Mucosa of stomach (tissue), 1 donor: ENCODE data around the gene YOD1.

ENCODE experiments used
- H3K27me3 ChIP-seq: one replicate; pipeline ENCODE4 v1.7.0; 2013; ENCODE audit warnings: mild to moderate bottlenecking, low read length; ENCODE audit not compliant: control insufficient read depth, insufficient read depth
- H3K36me3 ChIP-seq: one replicate; pipeline ENCODE4 v1.7.0; 2013; ENCODE audit warnings: low read length; ENCODE audit not compliant: control insufficient read depth, insufficient read depth
- H3K4me1 ChIP-seq: one replicate; pipeline ENCODE4 v1.7.0; 2013; ENCODE audit warnings: mild to moderate bottlenecking, low read length; ENCODE audit not compliant: control insufficient read depth, insufficient read depth
- H3K4me3 ChIP-seq: one replicate; pipeline ENCODE4 v1.7.0; 2013; ENCODE audit warnings: low read length
- H3K9ac ChIP-seq: one replicate; pipeline ENCODE4 v1.7.0; 2013; ENCODE audit warnings: mild to moderate bottlenecking, low read length, moderate library complexity
- H3K9me3 ChIP-seq: one replicate; pipeline ENCODE4 v1.7.0; 2013; ENCODE audit warnings: mild to moderate bottlenecking, low read length, moderate library complexity; ENCODE audit not compliant: control insufficient read depth
- donor health status: Pancreatic carcinoma.

Gene YOD1

DNA sequence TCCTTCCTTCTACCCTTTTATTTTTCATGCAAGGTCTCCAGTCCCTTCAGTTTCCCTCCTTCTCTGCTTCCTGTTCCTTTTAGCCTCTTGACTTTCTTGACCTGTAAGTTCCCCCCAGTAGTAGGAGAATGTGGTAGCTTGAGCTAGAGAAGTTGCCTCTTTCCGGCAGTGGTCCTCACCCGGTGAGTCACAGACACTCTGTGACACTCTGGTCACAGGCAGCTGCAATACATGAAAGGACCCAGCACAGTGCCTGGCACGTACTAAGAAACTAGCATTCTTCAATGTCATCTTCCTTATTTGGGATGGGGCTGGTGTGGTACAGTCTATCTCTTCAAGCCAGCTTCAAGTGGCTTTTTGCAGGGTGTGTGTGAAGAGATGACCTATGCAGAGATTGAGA lies 18.1 kb upstream of the YOD1 start:
- Histone ChIP-seq H3K4me3 (no peak overlapping the region), H3K9ac (no peak overlapping the region), H3K9me3 (no peaks in the 10 kb centered on the region), H3K4me1 (peaks cover 18% of the 10 kb centered on the region), H3K36me3 (no peaks in the 10 kb centered on the region), H3K27me3 (no peaks in the 10 kb centered on the region)

GRCh38 chr1:207067665-207068064 lies 16.7 kb upstream of the YOD1 start:
- Histone ChIP-seq H3K9me3 (no peaks in the 10 kb centered on the region), H3K4me3 (no peak overlapping the region), H3K36me3 (peaks cover 2% of the 10 kb centered on the region), H3K9ac (no peak overlapping the region), H3K4me1 (peaks cover 18% of the 10 kb centered on the region), H3K27me3 (no peaks in the 10 kb centered on the region)

GRCh38 chr1:207067185-207067584 lies 16.2 kb upstream of the YOD1 start:
- Histone ChIP-seq H3K27me3 (no peaks in the 10 kb centered on the region), H3K4me3 (no peak overlapping the region), H3K9ac (no peak overlapping the region), H3K9me3 (no peaks in the 10 kb centered on the region), H3K4me1 (peaks cover 18% of the 10 kb centered on the region), H3K36me3 (peaks cover 7% of the 10 kb centered on the region)

DNA sequence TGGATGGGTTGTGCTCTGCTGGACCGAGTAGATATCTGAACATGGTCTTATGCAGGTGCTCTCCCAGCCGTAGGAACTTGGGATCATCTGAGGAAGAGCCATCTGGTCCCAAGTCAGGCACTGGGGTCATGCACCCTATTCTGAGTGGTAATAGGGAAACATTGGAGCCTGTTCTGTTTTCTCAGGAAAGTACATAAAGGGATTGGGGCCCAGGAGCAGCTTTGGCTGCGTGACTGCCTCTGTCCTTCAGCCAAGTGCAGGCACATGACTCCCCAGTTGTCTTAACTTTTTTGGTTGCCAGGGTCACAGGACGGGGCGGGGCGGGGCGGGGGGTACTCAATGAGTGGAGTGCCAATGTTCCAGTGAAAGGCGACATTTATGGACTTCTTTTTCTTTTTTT lies 13.6 kb upstream of the YOD1 start:
- H3K36me3 ChIP-seq = peaks cover 11% of the 10 kb centered on the region

DNA sequence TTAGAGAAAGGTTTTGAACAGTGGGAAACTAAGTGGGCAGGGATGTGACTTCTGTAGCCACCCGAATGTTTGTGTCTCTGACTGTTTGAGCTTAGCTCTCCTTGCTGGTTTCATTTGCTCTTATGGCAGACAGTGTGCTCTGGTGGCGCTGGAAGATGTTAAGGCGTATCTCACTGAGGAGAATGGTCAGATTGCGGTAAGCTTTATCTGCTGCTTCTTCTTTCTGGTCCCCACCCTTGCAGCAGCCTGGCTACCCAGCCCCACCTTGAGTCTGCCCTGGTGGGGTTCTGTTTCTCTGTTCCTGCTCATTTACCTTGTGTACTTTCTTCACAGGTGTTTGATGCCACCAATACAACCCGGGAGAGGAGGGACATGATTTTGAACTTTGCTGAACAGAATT lies 12.0 kb upstream of the YOD1 start:
- no peaks in the 10 kb centered on the region for H3K27me3 ChIP-seq
- H3K9ac ChIP-seq = no peak overlapping the region
- no peak overlapping the region for H3K4me3 ChIP-seq
- no peaks in the 10 kb centered on the region for H3K9me3 ChIP-seq
- peaks cover 11% of the 10 kb centered on the region for H3K36me3 ChIP-seq
- peaks cover 13% of the 10 kb centered on the region for H3K4me1 ChIP-seq

More for the DNA sequence above, 13.6 kb upstream of the YOD1 start:
- no peaks in the 10 kb centered on the region for H3K27me3 ChIP-seq
- H3K9me3 ChIP-seq = no peaks in the 10 kb centered on the region
- peaks cover 18% of the 10 kb centered on the region for H3K4me1 ChIP-seq
- no peak overlapping the region for H3K9ac ChIP-seq
- H3K4me3 ChIP-seq = no peak overlapping the region

GRCh38 chr1:207062058-207062457 lies 11.1 kb upstream of the YOD1 start:
- Histone ChIP-seq H3K9me3 (no peaks in the 10 kb centered on the region), H3K4me3 (no peak overlapping the region), H3K36me3 (peaks cover 11% of the 10 kb centered on the region), H3K9ac (no peak overlapping the region), H3K27me3 (no peaks in the 10 kb centered on the region), H3K4me1 (peaks cover 3% of the 10 kb centered on the region)

DNA sequence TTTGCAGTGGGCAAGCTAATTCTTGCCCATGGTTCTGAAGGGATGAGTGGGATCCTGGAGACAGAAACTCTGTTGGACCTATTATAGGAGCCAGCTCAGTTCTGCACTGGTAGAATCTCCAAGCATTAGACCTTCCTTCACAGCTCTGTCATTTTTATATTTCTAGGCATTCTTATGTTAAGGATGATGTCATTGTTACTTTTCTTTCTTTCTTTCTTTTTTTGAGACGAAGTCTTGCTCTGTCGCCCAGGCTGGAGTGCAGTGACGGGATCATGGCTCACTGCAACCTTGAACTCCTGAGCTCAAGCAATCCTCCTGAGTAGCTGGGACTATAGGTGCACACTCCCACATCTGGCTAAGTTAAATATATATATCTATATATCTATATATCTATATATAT lies 9.6 kb upstream of the YOD1 start:
- Histone ChIP-seq H3K36me3 (peaks cover 11% of the 10 kb centered on the region), H3K9ac (no peak overlapping the region), H3K4me1 (peaks cover 9% of the 10 kb centered on the region), H3K9me3 (no peaks in the 10 kb centered on the region), H3K27me3 (no peaks in the 10 kb centered on the region), H3K4me3 (no peak overlapping the region)

GRCh38 chr1:207059881-207060280 lies 8.9 kb upstream of the YOD1 start:
- H3K9ac ChIP-seq = no peak overlapping the region
- peaks cover 11% of the 10 kb centered on the region for H3K4me1 ChIP-seq
- peaks cover 11% of the 10 kb centered on the region for H3K36me3 ChIP-seq
- no peaks in the 10 kb centered on the region for H3K9me3 ChIP-seq
- no peak overlapping the region for H3K4me3 ChIP-seq
- H3K27me3 ChIP-seq = no peaks in the 10 kb centered on the region

DNA sequence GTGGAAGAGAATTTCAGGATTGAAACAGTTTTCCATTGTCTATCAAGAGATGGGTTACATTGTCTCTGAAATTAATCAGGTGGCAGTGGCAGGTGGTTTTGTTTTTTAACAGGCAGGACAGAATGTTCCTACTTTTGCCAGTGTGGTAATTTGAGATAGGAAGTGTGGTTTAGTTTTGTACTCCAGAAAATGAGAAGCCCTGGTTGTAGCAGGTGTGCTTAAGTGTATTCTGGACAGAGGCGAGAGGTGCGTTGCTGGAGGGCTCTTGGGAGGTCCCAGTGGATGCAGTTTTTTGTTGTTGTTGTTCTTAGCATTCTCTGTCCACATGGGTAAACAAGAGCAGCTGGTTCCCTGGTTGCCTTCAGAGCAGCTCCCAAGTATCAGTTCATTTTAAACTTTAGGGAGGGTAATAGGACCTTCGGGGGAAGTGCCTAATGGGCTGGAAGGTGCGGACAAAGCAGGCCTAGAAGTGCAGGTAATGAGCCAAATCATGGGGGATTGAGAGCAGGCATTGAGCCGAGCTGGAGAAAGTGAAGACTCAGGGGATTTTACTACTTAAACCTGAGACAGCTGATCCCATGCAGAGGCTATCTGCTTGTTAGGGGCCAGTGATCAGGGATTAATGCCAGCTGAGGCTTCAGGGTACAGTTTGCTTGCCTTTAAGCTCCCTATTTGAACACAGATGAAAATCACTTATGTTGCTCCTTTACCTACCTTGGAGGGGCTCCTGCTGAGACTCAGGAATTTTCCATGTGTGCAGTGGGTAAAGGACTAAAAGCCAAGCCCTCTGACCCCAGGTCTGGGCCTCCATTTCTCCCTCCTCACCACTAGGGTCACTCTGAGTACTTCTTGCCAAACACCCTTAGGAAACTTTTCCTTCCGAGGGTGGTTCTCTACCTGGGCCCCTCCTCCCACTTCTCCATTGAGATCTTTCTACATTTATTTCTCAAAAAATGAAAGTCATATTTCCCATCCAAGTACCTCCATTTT lies 8.2 kb upstream of the YOD1 start:
- Histone ChIP-seq H3K4me1 (peaks cover 15% of the 10 kb centered on the region), H3K9me3 (no peaks in the 10 kb centered on the region), H3K9ac (no peak overlapping the region), H3K27me3 (no peaks in the 10 kb centered on the region), H3K36me3 (peaks cover 11% of the 10 kb centered on the region), H3K4me3 (no peak overlapping the region)

- no peaks in the 10 kb centered on the region for H3K9me3 ChIP-seq
- H3K9ac ChIP-seq = no peak overlapping the region
- H3K4me3 ChIP-seq = no peak overlapping the region
Measured at GRCh38 chr1:207058252-207058651, 7.2 kb upstream of the YOD1 start.

DNA sequence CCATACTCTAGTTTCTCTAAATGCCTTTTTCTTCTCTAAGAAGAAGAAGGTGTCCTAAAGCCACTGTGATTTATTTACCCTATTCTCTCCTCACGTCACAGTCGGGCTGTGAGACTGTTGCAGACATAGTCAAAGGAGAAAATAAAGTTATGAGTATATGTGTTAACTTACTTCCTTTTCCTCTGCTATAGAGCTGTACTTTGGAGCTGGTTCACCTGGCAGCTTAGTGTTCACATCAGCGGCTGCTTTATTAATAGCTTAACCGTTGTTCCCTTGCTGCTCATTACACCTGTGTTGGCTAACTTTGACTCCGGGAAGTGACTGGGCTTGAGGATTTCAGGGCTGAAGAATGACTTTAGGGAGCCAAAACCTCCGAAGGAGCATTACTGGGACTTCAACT lies 5.7 kb upstream of the YOD1 start:
- Histone ChIP-seq H3K27me3 (no peaks in the 10 kb centered on the region), H3K4me1 (peaks cover 31% of the 10 kb centered on the region), H3K9ac (peak overlapping the region; percentile 57), H3K36me3 (no peaks in the 10 kb centered on the region), H3K9me3 (no peaks in the 10 kb centered on the region), H3K4me3 (no peak overlapping the region)

More at GRCh38 chr1:207058252-207058651, 7.2 kb upstream of the YOD1 start:
- Histone ChIP-seq H3K4me1 (peaks cover 23% of the 10 kb centered on the region), H3K36me3 (peaks cover 11% of the 10 kb centered on the region), H3K27me3 (no peaks in the 10 kb centered on the region)

DNA sequence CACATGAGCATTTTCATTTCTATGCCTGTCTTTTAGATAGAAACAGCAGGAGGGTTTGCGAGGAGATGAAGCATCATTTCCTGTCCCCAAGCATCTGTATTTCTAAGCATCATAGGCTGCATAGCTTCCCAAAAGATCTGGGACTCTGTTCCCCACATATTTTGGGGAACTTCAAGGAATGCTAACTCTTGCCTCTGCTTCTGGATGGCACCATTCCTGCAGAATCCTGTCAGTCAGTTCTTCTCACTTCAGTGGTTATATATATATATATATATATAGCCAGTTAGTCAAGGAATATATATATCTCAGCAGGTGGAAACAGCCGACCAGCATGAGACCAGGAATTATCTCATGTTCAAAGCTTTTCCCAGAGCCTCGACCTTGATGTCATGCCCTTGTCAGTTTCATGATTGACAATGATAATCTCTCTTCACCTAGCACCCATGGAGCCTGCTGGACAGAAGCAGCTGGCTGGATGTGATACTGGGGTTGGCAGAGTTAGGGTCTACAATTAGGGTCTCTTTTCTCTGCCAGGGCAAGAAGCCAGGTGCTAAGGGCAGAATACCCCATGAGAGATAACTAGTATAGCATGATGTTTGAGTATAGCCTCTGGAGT lies 4.5 kb upstream of the YOD1 start:
- no peaks in the 10 kb centered on the region for H3K9me3 ChIP-seq
- H3K4me1 ChIP-seq = peaks cover 36% of the 10 kb centered on the region
- H3K4me3 ChIP-seq = no peak overlapping the region
- H3K27me3 ChIP-seq = no peaks in the 10 kb centered on the region
- peak overlapping the region; percentile 57 for H3K9ac ChIP-seq
- H3K36me3 ChIP-seq = no peaks in the 10 kb centered on the region
